HFFc6 (cell line): Measurements from ENCODE around the gene PLCL2. TPM values are rescaled to one million over a fixed set of nuclear protein-coding genes. Genes with fewer than 3 reads are reported as not detected.

Experiments
- DNase-seq: peaks from one replicate; pipeline ENCODE4 v3.0.0-alpha.2; 2018
- H3K27ac Mint-ChIP-seq: 2 replicates; pipeline ENCODE4 v1.8.0; 2020; ENCODE audit warnings: mild to moderate bottlenecking, mixed read lengths
- H3K27me3 Mint-ChIP-seq: 2 replicates; pipeline ENCODE4 v1.8.0; 2021; ENCODE audit warnings: mild to moderate bottlenecking, moderate library complexity, mixed read lengths; ENCODE audit not compliant: insufficient read depth
- H3K36me3 Mint-ChIP-seq: 2 replicates; pipeline ENCODE4 v1.8.0; 2021; ENCODE audit warnings: low read depth, mixed read lengths
- H3K4me1 Mint-ChIP-seq: 2 replicates; pipeline ENCODE4 v1.8.0; 2020; ENCODE audit warnings: low read depth, mixed read lengths
- H3K4me3 Mint-ChIP-seq: 2 replicates; pipeline ENCODE4 v1.8.0; 2020; ENCODE audit warnings: mild to moderate bottlenecking, moderate library complexity, mixed read lengths
- H3K9me3 Mint-ChIP-seq: 2 replicates; pipeline ENCODE4 v1.8.0; 2020; ENCODE audit warnings: mild to moderate bottlenecking, mixed read lengths
- CTCF ChIP-seq: fragments of 200-600 bp; sonication (generic); IDR thresholded peaks from 2 replicates; pipeline ENCODE4 v1.5.0; 2021; ENCODE audit warnings: antibody characterized with exemption, mild to moderate bottlenecking
- total RNA-seq, 6 experiments: library from RNA; stranded (reverse); fragmentation: NEBNext Ultra II Directional; extraction: Animal tissue kit (Norgen Biotek cat#: 25700); gene quantifications; 2 replicates in 1 of 6; 3 replicates in 5 of 6; pipeline ENCODE4 v1.2.3, GENCODE V29; 2021

The PLCL2 gene
- total RNA-seq, 6 experiments from 2014 or later: 3.9 to 6.4 (median 5.7) TPM

- no peaks in the 10 kb centered on the region for H3K36me3 Mint-ChIP-seq
- no peak for TF ChIP-seq CTCF
- H3K4me1 Mint-ChIP-seq: peaks cover 22% of the 10 kb centered on the region
- H3K27me3 Mint-ChIP-seq: peaks cover 1% of the 10 kb centered on the region; the same call in 1 of the 2 replicates
- H3K27ac Mint-ChIP-seq: no peak overlapping the region
- H3K4me3 Mint-ChIP-seq: no peak overlapping the region
- H3K9me3 Mint-ChIP-seq: no peaks in the 10 kb centered on the region
- DNase-seq: no peak
Observed at GRCh38 chr3:17089314-17089700, 204.6 kb downstream of the PLCL2 start.

DNA sequence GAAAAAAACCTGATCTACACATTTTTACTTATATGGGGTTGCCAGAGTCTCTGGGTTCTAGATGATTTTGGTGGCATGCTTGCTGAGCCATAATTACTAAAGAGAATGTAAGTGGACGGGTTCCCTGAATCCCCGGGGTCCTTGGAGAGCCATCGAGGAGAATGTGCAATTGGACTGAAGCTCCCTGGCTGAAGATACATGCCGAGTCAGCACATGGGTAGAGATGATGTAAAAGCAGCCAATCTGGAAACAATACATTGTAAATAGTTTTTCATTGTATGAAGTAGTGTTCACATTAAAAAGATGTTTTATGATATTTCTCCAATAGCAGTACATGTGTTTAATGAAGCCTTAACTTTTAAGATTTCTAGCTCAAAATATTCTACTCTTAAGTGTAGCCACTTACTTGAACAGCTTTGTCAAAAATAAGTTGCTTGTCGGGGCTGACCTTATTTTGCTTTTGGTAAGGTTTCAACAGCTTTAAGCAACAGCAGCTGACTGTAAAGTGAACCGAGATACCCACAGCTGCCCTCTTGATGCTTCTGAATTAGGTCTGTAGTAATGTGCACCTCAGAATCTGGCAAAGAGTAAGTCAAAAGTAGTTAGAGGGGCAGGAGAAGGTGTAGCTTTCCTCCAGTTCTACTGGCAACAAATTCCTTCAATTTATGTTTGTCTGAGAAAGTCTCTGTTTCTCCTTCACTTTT is 205.7 kb downstream of the PLCL2 start:
- Mint-ChIP-seq H3K27me3 (peaks cover 1% of the 10 kb centered on the region; the same call in 1 of the 2 replicates), H3K4me3 (no peak overlapping the region), H3K4me1 (peaks cover 22% of the 10 kb centered on the region), H3K36me3 (no peaks in the 10 kb centered on the region), H3K9me3 (no peaks in the 10 kb centered on the region), H3K27ac (no peak overlapping the region)
- TF ChIP-seq CTCF: no peak
- DNase-seq: no peak

DNA sequence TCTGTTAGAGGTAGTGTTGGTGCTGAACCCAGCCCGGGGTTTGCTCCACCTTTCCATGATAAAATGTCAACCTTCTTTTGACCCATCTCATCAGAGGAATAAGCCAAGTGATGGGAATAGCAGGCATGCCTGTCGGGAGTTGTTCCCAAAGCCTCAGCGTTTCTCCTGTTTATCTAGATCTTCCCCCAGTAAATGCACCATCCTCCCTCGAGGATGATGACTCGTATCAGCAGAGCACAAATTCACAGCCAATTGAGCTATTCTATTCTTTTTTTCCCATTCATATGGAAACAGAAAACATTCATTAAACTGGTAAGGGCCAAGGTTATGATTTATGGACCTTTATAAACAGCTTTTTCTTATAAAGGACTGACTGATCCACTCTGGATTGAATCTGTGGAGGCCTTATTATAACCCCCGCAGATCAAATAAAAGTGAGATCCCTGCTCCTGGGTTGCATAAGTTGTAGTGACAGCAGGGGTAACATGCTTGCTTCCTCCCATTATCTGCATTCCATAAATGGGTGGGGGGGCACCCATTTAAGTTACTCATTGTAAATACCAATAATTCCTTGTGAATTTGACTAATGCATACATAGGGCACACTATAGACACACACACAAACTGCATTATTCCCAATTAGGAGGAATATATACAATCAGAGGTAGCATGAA is 207.3 kb downstream of the PLCL2 start:
- peaks cover 22% of the 10 kb centered on the region for H3K4me1 Mint-ChIP-seq
- H3K27ac Mint-ChIP-seq: peak overlapping the region; percentile 22; the same call in 1 of the 2 replicates
- no peak for TF ChIP-seq CTCF
- peak; percentile 9 for DNase-seq
- peak overlapping the region; percentile 23; the same call in 1 of the 2 replicates for H3K4me3 Mint-ChIP-seq
- peaks cover 1% of the 10 kb centered on the region; the same call in 1 of the 2 replicates for H3K27me3 Mint-ChIP-seq
- H3K36me3 Mint-ChIP-seq: no peaks in the 10 kb centered on the region
- H3K9me3 Mint-ChIP-seq: no peaks in the 10 kb centered on the region

DNA sequence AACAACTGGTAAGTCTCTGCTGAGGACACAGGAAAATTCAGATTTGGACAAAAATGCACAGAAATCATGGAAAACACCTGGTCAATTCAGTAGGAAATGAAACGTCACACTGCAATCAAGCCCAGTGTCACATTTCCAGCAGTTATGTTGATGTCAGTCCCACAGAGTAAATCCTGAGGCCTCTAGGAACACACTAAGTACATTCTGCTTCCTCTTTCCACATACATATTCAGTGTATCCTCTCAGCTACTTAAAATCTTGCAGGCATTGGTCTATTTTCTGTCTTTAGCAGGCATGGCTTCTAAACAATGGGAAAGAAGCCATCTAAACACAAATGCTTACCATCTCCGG is 207.8 kb downstream of the PLCL2 start:
- Mint-ChIP-seq H3K36me3 (no peaks in the 10 kb centered on the region), H3K4me1 (peaks cover 22% of the 10 kb centered on the region), H3K27me3 (peaks cover 1% of the 10 kb centered on the region; the same call in 1 of the 2 replicates), H3K27ac (no peak overlapping the region), H3K9me3 (no peaks in the 10 kb centered on the region), H3K4me3 (no peak overlapping the region)
- DNase-seq: no peak
- no peak for TF ChIP-seq CTCF

- no peak for TF ChIP-seq CTCF
- Mint-ChIP-seq H3K9me3 (no peaks in the 10 kb centered on the region), H3K4me3 (no peak overlapping the region), H3K4me1 (peaks cover 18% of the 10 kb centered on the region), H3K27me3 (no peaks in the 10 kb centered on the region; the same call in 1 of the 2 replicates), H3K27ac (no peak overlapping the region), H3K36me3 (no peaks in the 10 kb centered on the region)
- no peak for DNase-seq
Observed at GRCh38 chr3:17094551-17094950, 209.8 kb downstream of the PLCL2 start.
